ENCODE data around the gene PLK1.
"Not testable (repeated sequence)": the region's sequence is repeated elsewhere in the genome, so short reads cannot be mapped to it uniquely, and the experiment has no call there.

PLK1 gene

GRCh38 chr16:23729503-23730424 lies 51.1 kb downstream of the PLK1 start:
- Histone ChIP-seq H3K27ac (ENCODE audit: low read length) (no peak overlapping the region), H3K27me3 (ENCODE audit: control insufficient read depth, insufficient read depth, low read length) (no peaks in the 10 kb centered on the region), H3K4me3 (ENCODE audit: low read length) (no peak overlapping the region), H3K9me3 (ENCODE audit: control insufficient read depth, insufficient read depth, low read length) (no peaks in the 10 kb centered on the region), H3K4me1 (ENCODE audit: control insufficient read depth, insufficient read depth, low read length) (no peaks in the 10 kb centered on the region), H3K36me3 (ENCODE audit: control insufficient read depth, insufficient read depth, low read length) (no peaks in the 10 kb centered on the region)
- no CpG with 5 or more reads among the region's 12 CpGs for WGBS (ENCODE audit: insufficient coverage, insufficient read length)
- DNase-seq (ENCODE audit: low read depth, low spot score), result no peak

GRCh38 chr16:23734176-23734893 lies 55.6 kb downstream of the PLK1 start:
- Histone ChIP-seq H3K27me3 (ENCODE audit: control insufficient read depth, insufficient read depth, low read length) (no peaks in the 10 kb centered on the region), H3K36me3 (ENCODE audit: control insufficient read depth, insufficient read depth, low read length) (no peaks in the 10 kb centered on the region), H3K9me3 (ENCODE audit: control insufficient read depth, insufficient read depth, low read length) (no peaks in the 10 kb centered on the region), H3K4me1 (ENCODE audit: control insufficient read depth, insufficient read depth, low read length) (no peaks in the 10 kb centered on the region), H3K27ac (ENCODE audit: low read length) (no peak overlapping the region), H3K4me3 (ENCODE audit: low read length) (no peak overlapping the region)
- DNase-seq (ENCODE audit: low read depth, low spot score), result no peak
- no CpG with 5 or more reads among the region's 19 CpGs for WGBS (ENCODE audit: insufficient coverage, insufficient read length)

DNA sequence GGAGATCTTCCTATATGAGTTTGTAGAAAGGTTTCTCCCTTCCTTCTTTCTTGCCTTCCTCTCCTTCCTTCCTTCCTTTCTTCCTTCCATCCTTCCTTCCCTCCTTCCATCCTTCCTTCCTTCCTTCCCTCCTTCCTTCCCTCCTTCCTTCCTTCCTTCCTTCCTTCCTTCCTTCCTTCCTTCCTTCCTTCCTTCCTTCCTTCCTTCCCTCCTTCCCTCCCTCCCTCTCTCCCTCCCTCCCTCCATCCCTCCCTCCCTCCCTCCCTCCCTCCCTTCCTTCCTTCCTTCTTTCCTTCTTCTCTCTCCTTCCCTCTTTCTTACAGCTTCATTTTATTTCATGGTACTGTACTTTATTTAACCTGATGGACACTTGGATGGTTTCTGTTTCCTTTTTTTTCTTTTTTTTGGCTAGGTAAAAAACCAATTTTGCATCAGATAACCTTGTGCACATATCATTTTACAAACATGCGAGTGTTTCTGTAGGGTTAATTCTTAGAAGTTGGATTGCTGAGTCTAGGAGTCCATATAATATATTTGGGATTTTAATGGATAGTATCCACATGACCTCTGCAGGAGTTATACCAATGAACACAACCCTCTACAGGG lies 58.8 kb downstream of the PLK1 start:
- H3K9me3 ChIP-seq (ENCODE audit: control insufficient read depth, insufficient read depth, low read length); H3K27ac ChIP-seq (ENCODE audit: low read length); DNase-seq (ENCODE audit: low read depth, low spot score); H3K4me3 ChIP-seq (ENCODE audit: low read length); H3K27me3 ChIP-seq (ENCODE audit: control insufficient read depth, insufficient read depth, low read length); H3K4me1 ChIP-seq (ENCODE audit: control insufficient read depth, insufficient read depth, low read length); H3K36me3 ChIP-seq (ENCODE audit: control insufficient read depth, insufficient read depth, low read length): not testable (repeated sequence)
- no CpG with 5 or more reads among the region's 1 CpG for WGBS (ENCODE audit: insufficient coverage, insufficient read length)

DNA sequence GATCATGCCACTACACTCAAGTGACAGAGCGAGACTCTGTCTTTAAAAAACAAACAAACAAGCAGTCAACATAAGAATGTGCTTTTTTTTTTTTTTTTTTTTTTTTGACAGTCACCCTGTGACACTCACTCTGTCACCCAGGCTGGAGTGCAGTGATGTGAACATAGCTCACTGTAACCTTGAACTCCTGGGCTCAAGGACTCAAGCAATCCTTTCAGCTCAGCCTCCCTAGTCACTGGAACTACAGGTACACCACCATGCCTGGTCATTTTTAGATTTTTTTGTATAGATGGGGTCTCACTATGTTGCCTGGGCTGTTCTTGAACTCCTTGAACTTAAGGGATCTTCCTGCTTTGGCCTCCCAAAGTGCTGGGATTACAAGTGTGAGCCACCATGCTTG lies 60.8 kb downstream of the PLK1 start:
- no peak for DNase-seq (ENCODE audit: low read depth, low spot score)
- no peaks in the 10 kb centered on the region for H3K36me3 ChIP-seq (ENCODE audit: control insufficient read depth, insufficient read depth, low read length)
- H3K4me1 ChIP-seq (ENCODE audit: control insufficient read depth, insufficient read depth, low read length), result no peaks in the 10 kb centered on the region; the same call in 1 of the 2 replicates
- H3K27ac ChIP-seq (ENCODE audit: low read length), result no peak overlapping the region
- H3K27me3 ChIP-seq (ENCODE audit: control insufficient read depth, insufficient read depth, low read length), result no peaks in the 10 kb centered on the region
- WGBS (ENCODE audit: insufficient coverage, insufficient read length), result no CpG with 5 or more reads among the region's 1 CpG
- H3K9me3 ChIP-seq (ENCODE audit: control insufficient read depth, insufficient read depth, low read length), result no peaks in the 10 kb centered on the region
- H3K4me3 ChIP-seq (ENCODE audit: low read length), result no peak overlapping the region
